Endothelial cell of umbilical vein (primary cell): ENCODE results near the gene PAGE5. TPM values are rescaled to one million over a fixed set of nuclear protein-coding genes. Genes with fewer than 3 reads are reported as not detected.

ENCODE experiments used
- BruUV-seq: library from RNA; stranded (reverse); fragments of 400-500 nt; replicated peaks from 2 replicates; lab custom pipeline; 2021; lab: Mats Ljungman, UMichigan
- CTCF ChIA-PET: fragments of 300-600, 350-600 bp; sonication (Branson Sonifier 250); formaldehyde crosslinking; loops from one replicate; lab custom pipeline; 2021; ENCODE audit warnings: antibody characterized with exemption, inconsistent platforms; lab: Charles Lee
- POLR2A ChIA-PET: fragments of 300-600, 350-600 bp; sonication (Branson Sonifier 250); formaldehyde crosslinking; loops from one replicate; lab custom pipeline; 2021; ENCODE audit warnings: antibody characterized with exemption, inconsistent platforms; lab: Charles Lee
- DNase-seq: peaks from one replicate; pipeline ENCODE4 v3.0.0-alpha.2; 2011; ENCODE audit warnings: low read depth, low spot score
- FAIRE-seq: peaks from 2 replicates; lab custom pipeline; 2011; peaks lifted over from hg19 to GRCh38; lab: Jason Lieb, UNC
- H2AFZ ChIP-seq: 2 replicates; pipeline ENCODE4 v1.6.0; 2012; ENCODE audit warnings: low read depth, low read length, control low read depth, inconsistent platforms
- H3K27ac ChIP-seq: 2 replicates; pipeline ENCODE4 v1.5.1; 2011; ENCODE audit warnings: low read depth, mild to moderate bottlenecking, control low read depth, low read length, moderate library complexity; ENCODE audit not compliant: insufficient read depth
- H3K27me3 ChIP-seq, 2 experiments: 2 replicates each; pipeline versions ENCODE4 v1.6.0 to v1.6.1; 2011; ENCODE audit warnings: low read length in 2 of 2, mixed read lengths in 1 of 2; ENCODE audit not compliant: control insufficient read depth in 2 of 2, insufficient read depth in 2 of 2
- H3K36me3 ChIP-seq, 2 experiments: 2 replicates in 1 of 2; 3 replicates in 1 of 2; pipeline ENCODE4 v1.5.1; 2011; ENCODE audit warnings: low read length in 2 of 2, mild to moderate bottlenecking in 1 of 2, moderate library complexity in 1 of 2; ENCODE audit not compliant: control insufficient read depth in 2 of 2, insufficient read depth in 2 of 2; ENCODE audit errors: extremely low read depth in 1 of 2
- H3K4me1 ChIP-seq: 3 replicates; pipeline ENCODE4 v1.5.1; 2011; ENCODE audit warnings: mild to moderate bottlenecking, low read length; ENCODE audit not compliant: control insufficient read depth, insufficient read depth; ENCODE audit errors: extremely low read depth
- H3K4me2 ChIP-seq: 2 replicates; pipeline ENCODE4 v1.6.1; 2011; ENCODE audit warnings: low read length, control low read depth, mixed read lengths; ENCODE audit not compliant: insufficient read depth
- H3K4me3 ChIP-seq, 3 experiments: fragments of 200-600 bp in 1 of 3; sonication (generic), shearing (Covaris generic) in 1 of 3; replicated peaks in 1 of 3; 2 replicates each; pipeline ENCODE4 v1.5.1; 2011 to 2016; ENCODE audit warnings: control low read depth in 3 of 3, low read length in 3 of 3, mild to moderate bottlenecking in 2 of 3, inconsistent platforms in 1 of 3, low read depth in 1 of 3, moderate library complexity in 1 of 3; ENCODE audit not compliant: insufficient read depth in 1 of 3
- H3K79me2 ChIP-seq: 2 replicates; pipeline ENCODE4 v1.6.0; 2012; ENCODE audit warnings: low read length, inconsistent platforms; ENCODE audit not compliant: control insufficient read depth, insufficient read depth
- H3K9ac ChIP-seq: replicated peaks from 2 replicates; pipeline ENCODE3; 2011; ENCODE audit warnings: low read length, control low read depth; ENCODE audit not compliant: insufficient read depth; ENCODE audit errors: extremely low read depth
- H3K9me1 ChIP-seq: replicated peaks from 3 replicates; pipeline ENCODE4 v1.6.0; 2011; ENCODE audit warnings: mild to moderate bottlenecking, low read length; ENCODE audit not compliant: control insufficient read depth, insufficient read depth; ENCODE audit errors: extremely low read depth
- H3K9me3 ChIP-seq: replicated peaks from 2 replicates; pipeline ENCODE4 v1.5.1; 2012; ENCODE audit warnings: low read length, inconsistent platforms; ENCODE audit not compliant: control insufficient read depth, insufficient read depth
- H4K20me1 ChIP-seq: replicated peaks from 2 replicates; pipeline ENCODE3; 2011; ENCODE audit warnings: mild to moderate bottlenecking, low read length; ENCODE audit not compliant: control insufficient read depth, insufficient read depth; ENCODE audit errors: extremely low read depth
- CTCF ChIP-seq, 2 donors: IDR thresholded peaks; 1 replicate in 1 of 2; 2 replicates in 1 of 2; pipeline ENCODE4 v1.5.1; 2011; ENCODE audit warnings: low read length in 2 of 2, mild to moderate bottlenecking in 2 of 2, moderate library complexity in 2 of 2, control low read depth in 1 of 2, inconsistent platforms in 1 of 2, low read depth in 1 of 2; ENCODE audit not compliant: insufficient read depth in 1 of 2; ENCODE audit errors: extremely low read depth in 1 of 2
- EZH2 ChIP-seq: IDR thresholded peaks from 2 replicates; pipeline ENCODE4 v1.6.1; 2012; ENCODE audit warnings: borderline replicate concordance, low read depth, mild to moderate bottlenecking, moderate library complexity, low read length, inconsistent platforms; ENCODE audit not compliant: severe bottlenecking
- FOS ChIP-seq: IDR thresholded peaks from 2 replicates; pipeline ENCODE4 v1.6.1; 2011; ENCODE audit warnings: mild to moderate bottlenecking, low read length, moderate library complexity, borderline replicate concordance; ENCODE audit not compliant: insufficient read depth
- GATA2 ChIP-seq: IDR thresholded peaks from 2 replicates; pipeline ENCODE4 v1.7.0; 2011; ENCODE audit warnings: low read depth, mild to moderate bottlenecking, moderate library complexity, mixed read lengths, low read length; ENCODE audit not compliant: insufficient read length, insufficient read depth
- MAX ChIP-seq: IDR thresholded peaks from 2 replicates; pipeline ENCODE4 v1.6.1; 2011; ENCODE audit not compliant: insufficient read depth, insufficient read length
- MYC ChIP-seq: IDR thresholded peaks from one replicate; pipeline ENCODE4 v1.6.1; 2011; ENCODE audit warnings: mild to moderate bottlenecking, low read depth, low read length
- POLR2A ChIP-seq: IDR thresholded peaks from 2 replicates; pipeline ENCODE4 v1.6.1; 2012; ENCODE audit warnings: low read depth, mild to moderate bottlenecking, control low read depth, low read length
- POLR2AphosphoS5 ChIP-seq: IDR thresholded peaks from 2 replicates; pipeline ENCODE4 v1.6.1; 2012; ENCODE audit warnings: low read depth, mild to moderate bottlenecking, control low read depth, low read length, moderate library complexity; ENCODE audit not compliant: insufficient read depth
- dilution Hi-C: fragments of 300-500 bp; cut with MboI; formaldehyde crosslinking; loops from one replicate; pipeline ENCODE4 v1.15.0; 2019; ENCODE audit warnings: low sequenced_read_pairs; ENCODE audit not compliant: extremely low pct_ligation_motif_present
- intact Hi-C: fragments of 100-400 bp; cut with micrococcal nuclease; formaldehyde crosslinking; loops from one replicate; pipeline ENCODE4 v1.10.0; 2022
- polyA plus RNA-seq, 4 experiments: library from polyadenylated mRNA; depleted of rRNA in 3 of 4; stranded (reverse) in 3 of 4; unstranded in 1 of 4; fragments of >200 nt; gene quantifications; 2 replicates each; pipeline versions ENCODE4 v1.2.1 to v1.2.3, GENCODE V29; 2011 to 2012; ENCODE audit warnings: missing spikeins in 1 of 4
- total RNA-seq: library from RNA; stranded (reverse); gene quantifications from 2 replicates; pipeline ENCODE4 v1.2.3, GENCODE V29; 2021

Gene PAGE5
- total and polyA plus RNA-seq, 2 donors (not counting 3 experiments of a cell fraction or from before 2014, with no cell fraction given), result not detected

GRCh38 chrX:55213381-55213780, 6.8 kb upstream of the PAGE5 start:
- FAIRE-seq, result no peak

More at GRCh38 chrX:55213381-55213780, 6.8 kb upstream of the PAGE5 start:
- intact Hi-C loops, result no loop called here
- no peak overlapping the region for H3K9ac ChIP-seq
- H3K27me3 ChIP-seq, result no peaks in the 10 kb centered on the region
- H3K36me3 ChIP-seq, result no peaks in the 10 kb centered on the region
- CTCF ChIA-PET, result no interaction called here
- H3K79me2 ChIP-seq, result no peaks in the 10 kb centered on the region
- no peaks in the 10 kb centered on the region for H3K4me1 ChIP-seq
- POLR2A ChIA-PET, result no interaction called here
- DNase-seq, result no peak
- no peaks in the 10 kb centered on the region for H3K9me3 ChIP-seq
- H4K20me1 ChIP-seq, result no peaks in the 10 kb centered on the region
- no peak overlapping the region for H2AFZ ChIP-seq
- TF ChIP-seq MAX, result no peak
- TF ChIP-seq POLR2AphosphoS5, result no peak
- no peak for TF ChIP-seq POLR2A
- TF ChIP-seq GATA2, result no peak
- TF ChIP-seq MYC, result no peak
- TF ChIP-seq FOS, result no peak
- no peak for TF ChIP-seq EZH2
- no peak for TF ChIP-seq CTCF (IDR thresholded peaks at IDR 0.05; ENCODE audit: extremely low read depth in 1 of 2, insufficient read depth in 1 of 2, low read depth in 1 of 2, low read length in 2 of 2)
- dilution Hi-C loops, result no loop called here
- no TSS peak for BruUV-seq
- no peaks in the 10 kb centered on the region for H3K9me1 ChIP-seq
- no peak overlapping the region for H3K4me3 ChIP-seq
- no peak overlapping the region for H3K4me2 ChIP-seq
- no peak overlapping the region for H3K27ac ChIP-seq
